ENCODE results near the gene VASH2.
"Not testable (repeated sequence)": the region's sequence is repeated elsewhere in the genome, so short reads cannot be mapped to it uniquely, and the experiment has no call there.

VASH2 gene

DNA sequence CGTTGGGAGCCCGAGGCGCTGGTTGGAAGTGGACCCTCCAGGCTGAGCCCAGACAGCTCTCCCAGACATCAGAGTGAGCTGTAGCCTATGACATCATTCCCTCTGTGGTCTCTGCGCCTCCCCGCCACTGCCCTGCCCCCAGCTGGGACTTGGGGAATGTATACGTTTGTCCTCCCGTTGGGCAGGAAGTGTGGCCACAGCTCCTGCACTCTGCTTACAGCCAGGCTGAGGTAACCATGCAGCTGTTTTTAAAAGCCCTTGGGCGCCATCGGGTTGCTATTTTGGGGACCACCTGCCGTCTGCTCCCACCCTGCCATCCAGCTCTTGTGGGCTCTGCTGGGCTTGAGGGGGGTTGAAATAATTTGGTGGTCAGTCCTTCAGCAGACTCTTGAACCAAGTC lies 7.8 kb downstream of the VASH2 start:
- no peak for DNase-seq

DNA sequence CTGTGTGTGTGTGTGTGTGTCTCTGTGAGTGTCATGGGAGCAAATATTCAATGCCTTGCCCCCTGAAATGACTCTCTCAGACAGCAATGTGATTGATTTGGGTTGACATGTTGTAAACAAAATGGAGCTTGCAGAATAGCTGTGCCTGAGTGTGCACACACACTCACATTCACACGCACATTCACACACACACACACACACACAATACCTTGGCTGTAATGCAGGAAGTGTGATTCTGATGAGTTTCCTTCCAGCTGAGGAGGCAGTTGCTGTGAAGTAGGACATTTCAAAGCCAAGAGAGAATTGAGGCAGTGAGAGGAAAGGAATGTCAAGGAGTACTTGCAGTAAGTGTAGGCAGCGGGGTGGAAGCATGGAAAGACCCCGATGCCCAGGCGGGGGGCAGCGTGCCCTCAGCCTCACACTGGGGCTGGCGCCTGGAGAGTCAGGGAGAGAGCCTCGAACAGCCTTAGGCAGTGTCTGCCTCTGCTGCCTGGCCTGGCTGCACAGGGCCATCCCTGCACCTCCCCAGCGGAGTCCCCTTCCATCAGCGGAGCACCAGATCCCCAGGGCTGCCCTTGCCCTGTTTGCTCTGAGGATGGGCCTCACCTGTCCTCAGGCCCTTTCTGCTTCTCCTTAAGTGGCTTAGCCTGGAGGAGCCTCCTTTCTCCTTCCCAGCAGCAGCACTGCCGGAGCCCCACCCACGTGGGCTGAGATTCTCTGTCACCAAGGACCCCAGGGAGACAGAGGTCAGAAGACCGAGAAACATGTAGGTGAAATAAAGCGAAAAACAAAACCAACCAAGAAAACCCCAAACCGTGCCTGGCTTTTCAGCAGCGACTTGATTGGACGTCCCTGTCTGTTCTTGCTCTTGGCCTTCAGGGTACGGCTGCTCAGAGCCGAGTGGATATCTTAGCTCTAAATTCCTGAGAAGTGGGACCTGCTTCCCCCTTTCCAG lies 9.2 kb downstream of the VASH2 start:
- no peak for DNase-seq

DNA sequence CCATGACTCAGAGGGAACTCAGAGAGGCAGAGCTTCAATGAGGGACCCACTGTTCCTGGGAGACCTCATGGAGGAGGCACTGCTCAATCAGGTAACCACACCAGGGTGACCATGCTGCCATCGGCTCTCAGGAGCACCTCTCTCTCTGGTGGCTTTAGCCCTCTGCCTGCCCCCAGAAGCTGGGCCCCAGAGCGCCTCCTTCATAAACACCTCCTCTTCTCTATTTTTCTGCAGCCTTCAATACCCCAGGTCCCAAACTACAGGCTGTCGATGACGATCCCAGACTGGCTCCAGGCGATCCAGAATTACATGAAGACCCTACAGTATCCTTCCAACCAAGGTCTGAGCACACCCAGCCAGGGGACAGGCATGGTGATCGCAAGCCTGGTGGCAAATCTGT lies 10.6 kb downstream of the VASH2 start:
- no peak for DNase-seq

DNA sequence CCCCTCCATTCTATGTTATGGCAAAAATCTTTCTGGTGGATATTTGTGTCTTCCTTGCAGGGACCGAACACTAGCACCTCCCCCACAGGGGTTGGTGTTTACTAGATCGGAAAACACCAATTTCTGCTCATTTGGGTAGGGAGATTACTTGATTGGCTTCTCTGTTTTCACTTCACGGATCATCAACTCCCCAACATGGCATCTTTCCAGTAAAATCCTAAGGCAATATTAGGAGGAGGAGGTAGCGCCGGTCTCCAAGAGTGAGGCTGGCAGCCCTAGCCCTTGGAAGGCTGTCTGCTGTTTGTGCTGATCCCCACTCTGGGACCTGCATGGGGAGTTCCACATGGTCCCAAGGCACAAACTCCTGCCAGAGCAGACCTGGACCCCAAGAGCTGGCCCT lies 12.2 kb downstream of the VASH2 start:
- DNase-seq: no peak

DNA sequence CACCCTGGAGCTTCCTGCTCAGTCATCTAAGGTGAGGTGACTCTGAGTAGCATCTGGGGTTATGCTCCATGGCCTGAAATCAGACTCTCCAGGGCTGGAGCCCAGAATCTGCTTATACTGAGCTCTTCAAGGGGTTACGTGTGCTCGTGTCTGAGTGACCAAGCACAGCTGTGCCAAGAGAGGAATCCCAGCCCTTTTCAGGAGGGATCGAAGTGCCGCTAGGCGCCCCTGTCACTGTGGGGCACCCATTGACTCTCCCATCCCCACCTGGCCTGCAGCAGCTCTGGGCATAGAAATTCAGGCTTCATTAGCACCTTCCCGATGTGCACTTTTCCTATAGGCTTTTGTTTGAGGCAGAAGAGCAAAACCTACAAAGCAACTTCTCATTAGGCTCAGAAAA lies 13.8 kb downstream of the VASH2 start:
- DNase-seq: no peak

DNA sequence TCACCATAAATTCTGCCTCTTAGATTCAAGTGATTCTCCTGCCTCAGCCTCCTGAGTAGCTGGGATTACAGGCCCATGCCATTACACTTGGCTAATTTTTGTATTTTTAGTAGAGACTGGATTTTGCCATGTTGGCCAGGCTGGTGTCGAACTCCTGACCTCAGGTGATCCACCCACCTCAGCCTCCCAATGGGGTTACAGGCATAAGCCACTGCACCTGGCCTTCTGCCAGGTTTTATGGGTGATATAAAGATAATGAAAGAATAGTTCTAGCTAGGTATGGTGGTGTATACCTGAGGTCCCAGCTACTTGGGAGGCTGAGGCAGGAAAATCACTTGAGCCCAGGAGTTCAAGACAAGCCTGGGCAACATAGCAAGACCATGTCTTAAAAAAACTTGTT lies 14.7 kb downstream of the VASH2 start:
- DNase-seq: not testable (repeated sequence)

DNA sequence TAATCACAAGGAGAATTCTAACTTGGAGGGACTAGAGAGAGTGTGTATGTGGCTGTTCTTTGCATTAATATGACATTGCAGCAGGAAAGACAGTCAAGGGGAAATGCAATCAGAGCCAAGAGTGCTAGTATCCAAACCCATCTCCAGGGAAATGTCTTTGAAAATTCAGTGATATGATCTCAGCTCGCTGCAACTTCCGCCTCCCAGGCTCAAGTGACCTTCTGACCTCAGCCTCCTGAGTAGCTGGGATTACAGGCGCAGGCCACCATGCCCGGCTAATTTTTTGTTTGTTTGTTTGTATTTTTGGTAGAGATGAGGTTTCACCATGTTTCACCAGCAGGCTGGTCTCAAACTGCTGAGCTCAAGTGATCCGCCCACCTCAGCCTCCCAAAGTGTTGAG lies 16.3 kb downstream of the VASH2 start:
- no peak for DNase-seq

DNA sequence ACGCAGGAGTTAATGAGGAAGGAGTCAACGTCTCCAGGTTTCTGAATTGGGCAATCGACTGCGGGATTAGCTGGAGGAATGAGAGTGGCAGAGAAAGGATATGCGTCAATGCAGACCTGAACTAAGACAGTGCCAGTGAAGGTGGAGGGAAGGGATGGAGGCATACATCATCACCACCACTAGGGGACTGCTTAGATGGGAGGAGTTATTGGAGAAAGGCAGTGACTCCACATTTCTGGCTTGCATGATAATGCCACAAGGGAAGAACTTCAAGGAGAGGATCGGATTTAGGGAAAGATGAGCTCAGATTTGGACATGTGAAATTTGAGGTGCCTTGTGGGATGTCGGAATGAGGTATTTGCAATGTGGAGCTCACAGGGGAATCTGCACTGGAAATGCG lies 17.5 kb downstream of the VASH2 start:
- no peak for DNase-seq

DNA sequence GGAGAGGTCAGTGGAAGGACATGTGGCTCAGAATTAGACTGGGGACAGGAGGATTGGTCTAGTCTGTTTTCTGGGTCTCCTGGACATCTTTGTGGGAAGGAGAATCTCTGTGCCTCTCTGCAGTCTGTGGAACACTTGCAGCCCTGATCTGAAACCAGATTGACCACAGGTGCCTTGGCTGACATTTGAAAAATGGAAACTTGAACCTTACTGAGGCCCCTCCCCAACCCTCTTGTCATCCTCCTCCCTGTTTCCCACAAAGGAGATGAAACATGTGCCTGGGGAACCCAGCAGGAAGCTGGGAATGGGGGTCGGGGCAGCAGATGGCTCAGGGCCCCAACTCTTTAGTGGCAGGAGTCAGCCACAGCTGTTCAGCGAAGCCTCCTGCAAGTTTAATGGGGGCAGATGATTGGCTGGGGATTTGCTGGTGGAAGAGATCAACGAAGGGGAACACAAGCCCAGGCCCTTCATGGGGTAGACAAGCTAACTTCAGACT lies 18.1 kb downstream of the VASH2 start:
- no peak for DNase-seq

DNA sequence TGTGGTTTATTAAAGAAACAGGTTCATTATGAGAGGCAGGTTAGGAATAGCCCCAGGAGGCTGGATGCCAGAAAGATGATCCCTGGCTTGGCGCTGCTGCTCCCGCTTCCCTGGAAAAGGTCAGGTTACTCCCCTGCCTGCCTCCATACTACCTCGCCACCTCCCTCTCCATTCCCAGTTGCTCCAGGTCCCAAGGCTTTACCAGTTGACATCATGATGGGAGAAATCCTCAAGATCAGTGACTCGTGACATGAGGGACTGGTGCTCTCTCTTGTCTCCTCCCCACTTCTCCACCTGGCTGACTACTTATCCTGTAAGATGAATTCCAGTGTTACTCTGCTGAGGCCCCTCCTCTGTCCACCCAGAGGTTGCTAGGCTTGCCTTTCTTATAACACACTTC lies 19.7 kb downstream of the VASH2 start:
- DNase-seq: no peak

DNA sequence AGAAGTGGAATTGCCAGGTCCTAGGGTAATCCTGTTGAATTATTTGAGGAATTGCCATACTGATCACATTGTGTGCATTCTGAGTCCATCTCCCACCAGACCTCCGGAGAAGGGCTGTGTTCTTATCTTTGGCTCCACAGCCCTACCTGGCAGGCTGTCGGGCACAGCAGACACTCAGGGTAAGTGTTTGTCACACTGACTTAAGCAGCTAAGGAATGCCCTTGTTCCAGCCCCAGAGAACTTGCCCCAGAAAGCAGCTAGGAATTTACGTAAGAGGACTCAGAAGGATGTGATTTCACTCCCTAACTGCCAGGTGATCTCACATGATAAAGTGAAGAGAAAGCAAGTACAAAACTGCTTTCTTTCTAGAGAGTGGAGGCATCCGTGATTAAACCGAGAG lies 21.0 kb downstream of the VASH2 start:
- DNase-seq: no peak

DNA sequence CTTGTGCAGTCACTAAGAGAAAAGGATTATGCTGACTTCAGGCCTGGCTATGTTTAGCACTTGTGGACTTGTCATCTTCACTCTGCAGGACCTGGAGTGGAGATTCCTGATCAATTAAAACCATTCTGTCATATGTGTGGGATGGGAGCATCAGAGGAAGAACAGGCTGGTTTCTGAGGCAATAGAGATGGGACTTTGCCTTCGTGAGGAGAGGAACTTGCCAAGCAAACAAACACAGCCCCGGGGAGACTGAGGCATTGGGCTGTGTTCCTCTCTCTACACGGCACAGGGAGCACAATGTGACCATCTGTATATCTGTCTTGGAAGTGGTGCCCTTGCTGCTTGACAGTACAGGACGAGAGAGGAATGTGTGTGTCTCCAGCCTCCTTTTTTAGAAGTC lies 23.1 kb downstream of the VASH2 start:
- no peak for DNase-seq

DNA sequence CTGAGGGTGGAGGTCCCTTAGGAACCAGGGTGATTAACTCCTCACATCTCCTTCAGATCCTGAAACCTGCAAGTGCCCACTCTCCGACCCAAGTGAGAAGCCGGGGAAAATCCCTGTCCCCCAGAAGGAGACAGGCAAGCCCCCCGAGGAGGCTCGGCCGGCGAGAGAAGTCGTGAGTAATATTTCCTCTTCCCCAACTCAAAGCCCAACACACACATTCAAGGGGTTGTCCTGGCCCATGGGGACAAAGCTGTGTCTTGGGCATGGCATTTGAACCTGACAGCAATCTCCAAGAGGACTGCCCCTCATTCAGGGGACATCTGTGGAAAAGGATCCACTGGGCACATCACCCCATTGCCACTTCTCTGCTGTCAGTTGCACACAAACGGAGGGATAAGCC lies 23.6 kb downstream of the VASH2 start:
- no peak for DNase-seq

DNA sequence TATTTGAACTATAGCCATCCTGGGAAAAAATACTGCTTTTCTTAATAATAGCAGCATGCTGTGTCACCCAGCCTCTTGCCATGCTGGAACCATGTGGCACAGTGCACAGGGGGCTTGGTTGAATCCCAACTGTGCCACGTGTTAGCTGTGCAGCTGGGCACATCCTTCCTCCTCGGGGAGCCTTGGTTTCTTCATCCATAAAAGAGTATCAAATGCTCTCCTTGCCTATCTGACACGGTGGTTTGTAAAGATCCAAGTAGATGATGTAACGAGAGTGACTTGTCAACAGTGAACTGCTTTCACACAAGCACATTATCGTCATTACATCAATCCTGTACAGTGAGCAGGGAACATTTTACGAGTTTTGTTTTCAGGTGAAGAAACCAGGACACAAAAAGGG lies 24.4 kb downstream of the VASH2 start:
- no peak for DNase-seq

DNA sequence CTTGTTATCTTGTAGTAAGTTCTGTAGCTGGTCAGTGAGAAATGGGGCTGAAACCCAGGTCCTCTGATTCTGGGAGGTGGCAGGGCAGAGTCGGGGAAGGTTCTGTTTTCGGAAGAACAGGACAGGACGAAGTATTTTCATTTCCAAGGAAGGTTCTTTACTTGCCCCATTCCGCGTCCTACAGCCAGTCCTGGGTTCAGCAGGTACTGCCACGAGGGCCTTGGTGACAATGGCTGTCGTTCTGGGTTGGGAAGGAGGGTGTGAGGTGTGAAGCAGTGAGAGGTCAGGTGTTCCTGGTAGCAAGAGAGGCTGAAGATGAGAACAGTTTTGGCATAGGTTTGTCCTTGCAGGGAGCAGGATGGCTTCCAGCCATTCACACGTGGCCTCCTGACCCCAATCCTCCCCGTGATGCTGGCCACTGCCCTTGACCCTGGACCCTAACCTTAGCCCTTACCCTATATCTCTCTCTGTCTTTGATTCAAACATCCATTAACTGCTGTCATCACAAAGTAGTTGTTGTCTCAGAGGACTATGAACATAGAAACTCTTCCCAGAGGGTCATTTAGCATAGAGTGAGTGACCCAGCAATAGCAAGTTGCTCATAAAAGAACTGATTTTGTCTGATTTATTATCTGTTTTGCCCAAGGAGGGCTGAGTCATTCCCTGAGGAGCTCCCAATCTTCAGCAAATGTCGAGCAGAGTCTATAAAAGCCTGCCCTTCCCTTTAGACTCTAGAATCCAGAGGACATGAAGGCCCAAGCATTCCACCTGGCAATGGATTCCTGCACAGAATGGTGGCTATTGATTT lies 25.0 kb downstream of the VASH2 start:
- no peak for DNase-seq

DNA sequence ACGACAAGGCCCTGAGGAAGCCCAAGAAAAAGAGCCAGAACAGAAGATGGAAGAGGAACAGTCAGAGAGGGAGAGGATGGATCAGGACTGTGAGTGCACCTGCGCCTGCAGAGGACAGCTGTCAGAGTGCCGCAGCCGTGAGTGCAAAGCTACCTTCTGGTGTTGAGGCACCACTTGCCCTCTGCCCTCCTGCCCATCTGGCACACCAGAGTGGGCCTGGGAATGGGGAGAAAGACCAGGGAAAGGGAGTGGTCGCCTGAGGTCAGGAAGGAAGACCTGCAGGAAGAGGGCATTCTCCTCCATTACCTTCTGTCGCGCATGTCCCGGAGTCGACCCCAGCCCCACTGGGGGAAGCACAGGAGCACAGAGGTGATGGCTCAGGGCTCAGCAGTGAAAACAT lies 26.2 kb downstream of the VASH2 start:
- DNase-seq: no peak

DNA sequence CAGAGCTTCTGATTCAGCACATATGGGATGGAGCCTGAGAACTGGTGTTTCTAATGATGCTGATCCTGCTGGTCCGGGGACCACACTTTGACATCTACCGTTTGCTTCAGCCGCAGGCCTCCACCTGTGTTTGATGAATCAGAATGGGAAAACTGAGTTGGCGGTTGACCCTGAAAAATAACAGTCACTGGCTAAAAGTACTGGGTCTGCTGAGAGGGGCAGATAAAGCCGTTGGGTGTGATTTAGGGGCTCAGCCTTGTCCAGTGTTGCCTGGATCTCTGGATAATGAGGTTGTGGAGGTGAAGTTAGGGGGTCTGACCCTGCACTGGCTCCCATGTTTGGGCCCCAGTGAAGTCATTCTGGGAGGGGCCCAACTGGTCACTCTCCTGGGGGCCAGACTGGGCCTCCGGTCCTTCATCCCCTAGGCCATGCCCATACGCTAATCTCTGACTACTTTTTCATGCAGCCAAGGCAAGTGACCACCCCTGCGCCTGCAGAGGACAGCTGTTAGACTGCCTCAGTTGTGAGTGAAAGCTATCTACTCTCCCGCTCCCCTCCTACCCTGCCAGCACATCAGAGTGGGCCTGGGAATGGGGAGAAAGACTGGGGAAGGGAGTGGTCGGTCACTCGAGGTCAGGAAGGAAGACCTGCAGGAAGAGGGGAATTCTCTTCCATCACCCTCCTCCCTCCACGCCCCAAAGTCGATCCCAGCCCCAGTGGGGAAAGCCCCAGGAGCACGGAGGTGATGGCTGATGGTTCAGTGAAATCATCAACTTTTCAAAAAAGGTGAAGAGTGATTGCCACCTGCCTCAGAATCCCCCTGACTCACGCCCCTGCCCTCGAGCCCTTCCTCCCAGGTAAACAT lies 27.7 kb downstream of the VASH2 start:
- no peak for DNase-seq

DNA sequence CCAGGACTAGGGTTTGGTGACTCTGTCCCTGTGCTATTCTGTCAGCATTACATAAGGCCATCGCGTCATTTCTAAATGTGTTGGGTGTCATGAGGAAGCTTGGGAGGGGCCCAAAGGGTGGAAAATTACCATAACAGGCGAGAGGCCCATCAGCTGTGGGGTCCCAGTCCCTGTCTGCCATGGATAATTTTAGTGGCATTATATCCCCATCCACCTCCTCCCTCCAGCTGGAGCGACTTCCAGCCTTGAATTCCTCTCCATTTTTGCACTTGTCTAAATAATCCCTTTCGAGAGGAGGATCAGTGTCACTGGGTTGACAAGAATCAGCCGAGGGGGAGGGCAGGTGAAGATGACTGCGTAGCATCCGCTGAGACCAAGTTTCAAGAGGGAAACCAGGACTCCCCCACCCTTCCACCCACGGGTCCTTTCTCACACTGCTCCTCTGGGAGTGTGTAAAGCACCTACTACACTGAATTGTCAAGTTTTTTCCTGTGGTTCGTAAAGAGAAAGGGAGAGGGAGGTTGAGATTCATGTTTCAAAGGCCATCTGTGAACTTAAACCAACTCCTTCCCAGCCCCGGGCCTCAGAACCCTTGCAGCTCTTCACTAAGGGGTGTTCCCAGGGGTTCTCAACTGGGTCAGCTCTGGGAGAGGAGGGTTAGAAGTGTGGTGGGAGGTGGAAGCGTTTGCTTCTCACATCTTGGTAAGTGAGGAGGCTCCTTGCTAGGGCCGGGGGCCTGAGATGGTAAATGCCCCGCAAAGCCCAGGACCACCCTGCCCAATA lies 29.2 kb downstream of the VASH2 start:
- DNase-seq: no peak

DNA sequence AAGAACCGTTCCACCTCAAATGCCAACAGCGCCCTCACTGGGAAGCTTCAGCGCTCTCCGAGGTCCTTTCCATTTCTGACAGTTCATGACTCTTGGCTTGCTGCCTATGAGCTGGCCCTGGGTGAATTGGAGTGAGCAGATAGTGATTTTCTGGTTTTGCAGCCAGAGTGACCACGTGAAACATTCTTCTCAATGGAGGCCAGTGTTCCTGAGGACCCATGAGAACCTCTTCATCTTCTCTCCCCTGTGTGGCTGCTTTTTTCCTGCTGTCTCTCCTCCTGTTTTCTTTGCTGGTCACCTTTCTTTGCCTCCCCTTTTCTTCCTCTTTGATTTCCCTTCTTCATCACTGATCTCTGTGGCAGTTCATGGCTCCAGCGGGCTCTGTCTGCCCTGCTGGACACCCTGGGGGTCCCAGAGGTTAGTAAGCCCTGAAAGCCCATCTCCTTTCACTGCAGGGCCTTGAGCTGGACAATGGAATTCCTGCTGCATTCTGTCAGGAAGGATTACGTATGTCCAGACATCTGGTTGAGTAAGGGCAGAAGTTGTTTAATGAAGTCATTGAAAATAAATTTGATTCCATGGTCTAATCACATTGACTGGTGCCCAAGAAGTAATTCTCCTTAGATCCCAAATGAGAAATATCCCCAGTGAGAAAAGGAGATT lies 29.9 kb downstream of the VASH2 start:
- DNase-seq: no peak

DNA sequence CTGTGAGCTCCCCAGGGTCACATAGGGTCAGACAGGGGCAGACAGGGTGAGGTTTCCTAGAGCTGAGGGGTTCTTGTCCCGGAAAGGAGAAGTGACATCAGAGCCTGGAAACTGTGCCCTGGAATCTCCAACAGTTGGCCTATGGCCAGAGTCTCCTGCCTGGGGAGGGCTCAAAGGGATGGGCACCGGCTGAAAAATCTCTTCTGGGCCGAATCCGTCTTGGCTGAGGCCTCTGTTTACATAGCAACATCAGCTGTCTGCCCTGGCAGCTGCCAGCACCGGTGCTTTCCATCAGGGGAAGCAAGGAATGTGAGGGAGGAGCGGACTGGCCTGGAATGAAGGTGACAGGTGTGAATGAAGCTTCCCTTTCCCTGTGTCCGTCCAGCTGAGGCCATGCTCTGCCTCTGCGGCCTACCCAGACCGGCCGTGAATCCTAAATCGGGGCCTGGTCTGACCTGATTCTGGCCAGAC lies 30.7 kb downstream of the VASH2 start:
- DNase-seq: no peak

DNA sequence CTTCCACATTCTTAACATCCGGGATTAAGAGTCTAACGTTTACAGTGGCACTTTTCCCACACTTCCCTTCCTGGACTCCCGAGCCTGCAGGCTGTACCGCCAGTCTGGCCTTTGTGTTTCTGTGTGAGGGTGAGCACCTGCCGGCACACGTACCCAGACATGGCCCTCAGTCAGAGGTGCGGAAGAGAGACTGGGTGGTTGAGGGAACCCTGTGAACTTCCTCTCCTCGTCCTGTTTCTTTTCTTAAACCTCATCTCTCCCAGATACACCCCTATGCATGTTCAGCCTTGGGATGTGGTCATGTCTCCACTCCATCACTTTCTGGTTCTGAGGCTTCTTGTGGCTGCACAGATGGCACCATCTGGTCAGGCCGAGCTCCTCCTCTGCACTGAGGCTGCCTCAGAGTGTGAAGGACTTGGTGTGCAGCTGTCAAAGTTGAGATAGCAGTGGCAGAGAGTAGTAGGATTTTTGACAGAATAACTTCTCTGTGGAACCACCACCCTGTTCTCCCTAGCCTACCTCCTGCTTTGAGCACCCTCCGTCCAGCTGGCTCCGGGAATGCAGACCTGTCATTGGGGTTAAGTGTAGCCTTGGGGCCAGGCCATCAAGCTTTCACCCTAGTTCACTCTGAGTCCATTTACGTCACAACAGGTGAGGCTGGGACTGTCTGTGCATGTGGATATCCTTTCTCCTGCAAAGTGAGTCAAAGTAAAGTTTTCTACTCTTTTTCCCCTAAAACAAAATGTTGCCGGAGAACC lies 31.4 kb downstream of the VASH2 start:
- DNase-seq: no peak
